Measurements from ENCODE around the gene TBC1D8.

TBC1D8 gene

DNA sequence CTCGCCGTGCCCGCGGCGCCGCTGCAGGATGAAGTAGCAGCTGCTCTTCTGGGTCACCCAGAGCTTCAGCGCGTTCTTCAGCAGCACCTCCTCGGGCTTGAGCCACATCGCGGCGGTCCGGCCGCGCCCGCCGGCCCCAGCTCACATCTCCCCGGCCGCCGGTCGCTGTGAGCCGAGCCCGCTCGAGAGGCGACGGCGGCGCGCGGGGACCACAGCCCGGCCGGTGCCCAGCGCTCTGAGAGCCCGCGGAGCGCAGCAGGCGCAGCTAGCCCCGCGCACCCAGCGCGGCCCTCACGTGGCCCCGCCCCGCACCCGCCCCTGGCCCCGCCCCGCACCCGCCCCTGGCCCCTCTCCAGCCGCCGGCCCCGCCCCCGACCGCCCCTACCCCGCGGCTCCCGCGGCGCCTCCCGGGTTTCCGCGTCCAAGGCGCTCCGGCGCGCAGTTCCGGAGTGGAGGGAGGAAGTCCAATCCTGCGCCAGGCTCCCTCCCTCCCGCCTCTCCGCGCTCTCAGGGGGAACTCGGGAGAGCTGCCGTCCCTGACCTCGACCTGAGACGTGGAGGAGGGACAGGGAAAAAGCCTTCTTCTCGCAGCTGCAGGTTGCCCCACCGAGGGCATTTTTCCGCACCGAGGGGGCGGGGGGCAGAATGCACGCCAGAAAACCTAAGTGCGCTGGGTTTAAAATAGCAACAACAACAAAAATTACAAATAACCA is at the start of gene TBC1D8:
TBC1D8 (minus strand) TSS at position 237 of the 713 bp plus-strand sequence; CDS start at position 108, 129 bp downstream.
- peak; percentile 95 for DNase-seq (ENCODE audit: low read depth)
- Histone ChIP-seq H3K4me1 (ENCODE audit: control insufficient read depth, insufficient read depth, low read length) (peaks cover 23% of the 10 kb centered on the region), H3K4me3 (ENCODE audit: low read length) (peak within 1 kb of the TSS; percentile 85), H3K9me3 (ENCODE audit: control insufficient read depth, low read length) (no peaks in the 10 kb centered on the region), H3K36me3 (ENCODE audit: control insufficient read depth, insufficient read depth, low read length, severe bottlenecking) (no peaks in the 10 kb centered on the region), H3K27me3 (replicated peaks; ENCODE audit: control insufficient read depth, insufficient read depth, low read length) (no peaks in the 10 kb centered on the region), H3K9ac (ENCODE audit: low read length) (peak within 1 kb of the TSS; percentile 80)

DNA sequence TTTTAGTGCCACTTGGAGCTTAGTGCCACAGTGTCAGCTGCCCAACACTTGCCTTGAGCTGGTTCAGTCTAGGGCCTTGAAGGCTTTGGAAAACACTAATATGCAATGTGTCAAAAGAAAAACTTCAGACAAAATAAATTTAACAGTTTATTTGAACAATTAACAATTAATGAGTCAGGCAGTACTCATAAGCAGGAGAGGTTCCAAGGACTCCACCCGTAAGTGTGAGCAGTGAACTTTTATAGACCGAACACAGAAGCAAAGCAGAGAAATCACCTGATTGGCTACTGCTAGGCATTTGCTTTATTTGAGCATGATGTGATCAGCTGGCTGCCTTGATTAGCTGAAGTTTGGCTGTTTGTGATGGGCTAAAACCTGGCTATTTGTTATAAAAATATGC is 49.5 kb upstream of the TBC1D8 start:
- DNase-seq (ENCODE audit: low read depth) = no peak
- Histone ChIP-seq H3K27me3 (replicated peaks; ENCODE audit: control insufficient read depth, insufficient read depth, low read length) (peaks cover 8% of the 10 kb centered on the region), H3K4me3 (ENCODE audit: low read length) (no peak overlapping the region), H3K36me3 (ENCODE audit: control insufficient read depth, insufficient read depth, low read length, severe bottlenecking) (no peaks in the 10 kb centered on the region), H3K4me1 (ENCODE audit: control insufficient read depth, insufficient read depth, low read length) (peaks cover 10% of the 10 kb centered on the region), H3K9me3 (ENCODE audit: control insufficient read depth, low read length) (peaks cover 4% of the 10 kb centered on the region), H3K9ac (ENCODE audit: low read length) (no peak overlapping the region)

- Histone ChIP-seq H3K9me3 (ENCODE audit: control insufficient read depth, low read length) (peaks cover 4% of the 10 kb centered on the region), H3K27me3 (replicated peaks; ENCODE audit: control insufficient read depth, insufficient read depth, low read length) (peaks cover 8% of the 10 kb centered on the region), H3K4me1 (ENCODE audit: control insufficient read depth, insufficient read depth, low read length) (peaks cover 10% of the 10 kb centered on the region), H3K4me3 (ENCODE audit: low read length) (no peak overlapping the region), H3K9ac (ENCODE audit: low read length) (no peak overlapping the region), H3K36me3 (ENCODE audit: control insufficient read depth, insufficient read depth, low read length, severe bottlenecking) (no peaks in the 10 kb centered on the region)
- DNase-seq (ENCODE audit: low read depth) = no peak
These were observed 48.1 kb upstream of the TBC1D8 start for GRCh38 chr2:101199251-101199791.

GRCh38 chr2:101197814-101198213 is 46.6 kb upstream of the TBC1D8 start:
- no peak overlapping the region for H3K9ac ChIP-seq (ENCODE audit: low read length)
- peaks cover 10% of the 10 kb centered on the region for H3K4me1 ChIP-seq (ENCODE audit: control insufficient read depth, insufficient read depth, low read length)
- H3K9me3 ChIP-seq (ENCODE audit: control insufficient read depth, low read length) = peaks cover 4% of the 10 kb centered on the region
- H3K4me3 ChIP-seq (ENCODE audit: low read length) = no peak overlapping the region
- no peak for DNase-seq (ENCODE audit: low read depth)
- H3K36me3 ChIP-seq (ENCODE audit: control insufficient read depth, insufficient read depth, low read length, severe bottlenecking) = no peaks in the 10 kb centered on the region
- H3K27me3 ChIP-seq (replicated peaks; ENCODE audit: control insufficient read depth, insufficient read depth, low read length) = peaks cover 8% of the 10 kb centered on the region

DNA sequence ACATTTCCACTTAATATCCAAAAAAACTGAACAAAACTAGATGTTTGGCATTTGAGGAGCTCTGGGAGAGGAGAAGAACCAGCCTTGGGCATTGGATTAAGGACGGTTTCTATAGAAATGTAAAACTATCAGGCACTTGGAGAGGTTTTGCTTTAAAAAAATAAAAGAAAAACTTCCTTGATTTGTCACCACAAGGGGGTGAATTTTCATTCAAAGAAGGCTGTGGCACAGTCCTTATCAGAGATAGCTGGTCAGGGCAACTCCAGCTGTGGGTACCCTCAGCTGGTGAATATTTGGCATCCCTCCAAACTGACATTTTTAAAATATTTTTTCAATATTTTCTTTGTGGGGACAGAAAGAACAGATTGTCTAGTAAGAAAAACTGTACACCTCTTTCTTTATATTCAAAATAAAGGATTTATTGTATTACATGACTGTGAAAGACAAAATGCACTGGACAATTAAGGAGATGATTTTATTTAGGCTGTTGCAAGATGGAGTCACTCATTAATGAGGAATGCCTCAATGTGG is 46.1 kb upstream of the TBC1D8 start:
- no peak overlapping the region for H3K9ac ChIP-seq (ENCODE audit: low read length)
- no peaks in the 10 kb centered on the region for H3K36me3 ChIP-seq (ENCODE audit: control insufficient read depth, insufficient read depth, low read length, severe bottlenecking)
- H3K4me3 ChIP-seq (ENCODE audit: low read length) = no peak overlapping the region
- peaks cover 4% of the 10 kb centered on the region for H3K9me3 ChIP-seq (ENCODE audit: control insufficient read depth, low read length)
- peak; percentile 36 for DNase-seq (ENCODE audit: low read depth)
- peaks cover 8% of the 10 kb centered on the region for H3K27me3 ChIP-seq (replicated peaks; ENCODE audit: control insufficient read depth, insufficient read depth, low read length)
- H3K4me1 ChIP-seq (ENCODE audit: control insufficient read depth, insufficient read depth, low read length) = peaks cover 10% of the 10 kb centered on the region

GRCh38 chr2:101195871-101196661 is 44.9 kb upstream of the TBC1D8 start:
- H3K9ac ChIP-seq (ENCODE audit: low read length) = no peak overlapping the region
- H3K4me1 ChIP-seq (ENCODE audit: control insufficient read depth, insufficient read depth, low read length) = peaks cover 9% of the 10 kb centered on the region
- DNase-seq (ENCODE audit: low read depth) = no peak
- H3K4me3 ChIP-seq (ENCODE audit: low read length) = no peak overlapping the region
- H3K36me3 ChIP-seq (ENCODE audit: control insufficient read depth, insufficient read depth, low read length, severe bottlenecking) = no peaks in the 10 kb centered on the region
- H3K27me3 ChIP-seq (replicated peaks; ENCODE audit: control insufficient read depth, insufficient read depth, low read length) = peaks cover 14% of the 10 kb centered on the region
- peaks cover 4% of the 10 kb centered on the region for H3K9me3 ChIP-seq (ENCODE audit: control insufficient read depth, low read length)

DNA sequence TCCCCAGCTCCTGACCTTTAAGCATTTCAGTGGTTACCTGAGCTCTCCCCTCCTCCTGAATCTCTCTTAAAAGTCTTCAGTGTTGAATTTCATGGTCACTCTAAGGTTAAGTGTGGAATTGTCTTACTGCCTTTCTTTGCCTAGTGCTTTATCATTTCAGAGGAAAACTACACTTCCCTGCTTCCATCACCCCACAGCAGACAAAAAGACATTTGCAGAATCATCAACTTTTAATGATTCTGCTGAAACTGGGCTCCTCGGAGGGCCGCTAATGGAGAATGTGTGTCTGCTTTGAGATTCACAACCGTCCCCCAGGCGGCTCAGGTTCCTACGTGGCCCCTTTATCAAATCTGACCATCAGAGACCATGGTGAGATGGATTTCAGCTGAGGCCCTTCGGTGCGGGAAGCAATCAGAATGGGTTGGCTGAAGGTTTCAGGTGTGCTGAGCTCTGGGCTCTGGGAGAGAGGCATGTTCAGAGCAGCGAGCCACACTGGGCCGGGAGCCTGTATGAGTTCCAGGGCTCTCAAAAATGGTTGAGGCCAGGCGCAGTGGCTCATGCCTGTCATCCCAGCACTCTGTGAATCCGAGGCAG is 41.9 kb upstream of the TBC1D8 start:
- peaks cover 24% of the 10 kb centered on the region for H3K27me3 ChIP-seq (replicated peaks; ENCODE audit: control insufficient read depth, insufficient read depth, low read length)
- H3K4me3 ChIP-seq (ENCODE audit: low read length) = no peak overlapping the region
- no peak overlapping the region for H3K9ac ChIP-seq (ENCODE audit: low read length)
- H3K36me3 ChIP-seq (ENCODE audit: control insufficient read depth, insufficient read depth, low read length, severe bottlenecking) = no peaks in the 10 kb centered on the region
- no peaks in the 10 kb centered on the region for H3K9me3 ChIP-seq (ENCODE audit: control insufficient read depth, low read length)
- no peak for DNase-seq (ENCODE audit: low read depth)
- peaks cover 5% of the 10 kb centered on the region for H3K4me1 ChIP-seq (ENCODE audit: control insufficient read depth, insufficient read depth, low read length)

DNA sequence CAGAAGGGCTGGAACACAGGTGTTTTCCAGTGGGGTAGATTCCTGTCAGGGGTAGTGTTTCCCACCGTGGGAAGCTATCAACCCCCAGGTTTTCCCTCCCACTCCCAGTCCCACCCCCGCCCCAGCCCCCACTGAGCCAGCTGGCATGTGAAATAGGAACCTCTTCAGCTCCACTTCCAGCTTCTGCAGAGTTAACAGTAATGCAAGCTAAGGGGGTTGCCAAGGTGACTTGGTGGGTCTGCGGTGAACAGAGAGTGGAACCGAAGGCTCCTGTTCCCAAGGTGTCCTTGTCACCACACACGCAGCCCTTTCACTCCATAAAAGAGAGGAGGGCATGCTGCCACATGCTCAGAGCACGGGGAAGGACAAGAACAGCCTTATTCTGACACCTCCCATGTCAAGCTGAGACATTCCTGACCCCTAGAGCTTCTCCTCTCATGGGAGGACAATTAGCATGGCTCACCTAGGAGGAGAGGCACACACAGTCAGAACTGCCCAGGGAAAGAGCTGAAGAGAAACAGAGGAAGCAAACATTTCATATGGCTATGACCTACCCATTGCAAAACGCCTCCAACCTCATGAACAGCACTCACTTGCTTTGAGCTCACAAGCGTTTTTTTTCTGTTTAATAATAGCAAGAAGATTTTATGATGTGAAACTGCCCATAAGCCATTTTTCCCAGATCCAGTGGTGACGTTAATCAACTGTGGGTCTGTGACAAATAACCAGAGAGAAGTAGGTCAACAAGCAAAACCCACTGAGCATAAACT is 39.8 kb upstream of the TBC1D8 start:
- H3K4me3 ChIP-seq (ENCODE audit: low read length) = no peak overlapping the region
- no peaks in the 10 kb centered on the region for H3K36me3 ChIP-seq (ENCODE audit: control insufficient read depth, insufficient read depth, low read length, severe bottlenecking)
- DNase-seq (ENCODE audit: low read depth) = no peak
- H3K27me3 ChIP-seq (replicated peaks; ENCODE audit: control insufficient read depth, insufficient read depth, low read length) = peaks cover 19% of the 10 kb centered on the region
- H3K4me1 ChIP-seq (ENCODE audit: control insufficient read depth, insufficient read depth, low read length) = peaks cover 5% of the 10 kb centered on the region
- no peak overlapping the region for H3K9ac ChIP-seq (ENCODE audit: low read length)
- no peaks in the 10 kb centered on the region for H3K9me3 ChIP-seq (ENCODE audit: control insufficient read depth, low read length)

- Histone ChIP-seq H3K27me3 (replicated peaks; ENCODE audit: control insufficient read depth, insufficient read depth, low read length) (peaks cover 16% of the 10 kb centered on the region), H3K36me3 (ENCODE audit: control insufficient read depth, insufficient read depth, low read length, severe bottlenecking) (no peaks in the 10 kb centered on the region), H3K9ac (ENCODE audit: low read length) (no peak overlapping the region), H3K4me3 (ENCODE audit: low read length) (no peak overlapping the region), H3K4me1 (ENCODE audit: control insufficient read depth, insufficient read depth, low read length) (peaks cover 5% of the 10 kb centered on the region), H3K9me3 (ENCODE audit: control insufficient read depth, low read length) (no peaks in the 10 kb centered on the region)
- DNase-seq (ENCODE audit: low read depth) = peak; percentile 71
These were observed 37.7 kb upstream of the TBC1D8 start for GRCh38 chr2:101188683-101189405.

DNA sequence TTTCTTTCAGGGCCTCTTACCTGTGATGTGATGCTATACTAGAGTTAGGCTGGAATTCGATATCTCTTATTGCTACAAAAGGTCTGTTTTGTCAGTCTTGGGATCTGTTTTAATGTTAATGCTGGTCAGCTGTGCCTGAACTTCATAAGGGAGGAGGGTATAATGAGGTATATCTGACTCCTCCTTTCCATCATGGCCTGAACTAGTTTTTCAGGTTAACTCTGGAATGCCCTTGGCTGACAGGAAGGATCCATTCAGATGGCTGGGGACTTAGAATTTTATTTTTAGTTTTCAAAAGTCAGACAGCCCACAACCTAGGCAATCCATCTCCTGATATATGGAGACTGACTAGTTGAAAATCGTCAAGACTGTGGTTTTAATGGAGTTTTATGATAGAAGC is 35.9 kb upstream of the TBC1D8 start:
- peaks cover 16% of the 10 kb centered on the region for H3K27me3 ChIP-seq (replicated peaks; ENCODE audit: control insufficient read depth, insufficient read depth, low read length)
- no peak overlapping the region for H3K4me3 ChIP-seq (ENCODE audit: low read length)
- H3K9me3 ChIP-seq (ENCODE audit: control insufficient read depth, low read length) = no peaks in the 10 kb centered on the region
- peaks cover 5% of the 10 kb centered on the region for H3K4me1 ChIP-seq (ENCODE audit: control insufficient read depth, insufficient read depth, low read length)
- no peak overlapping the region for H3K9ac ChIP-seq (ENCODE audit: low read length)
- H3K36me3 ChIP-seq (ENCODE audit: control insufficient read depth, insufficient read depth, low read length, severe bottlenecking) = no peaks in the 10 kb centered on the region
- no peak for DNase-seq (ENCODE audit: low read depth)
